Measurements from ENCODE around the gene TSEN2.
A peak's percentile ranks its signal among the peaks of the same experiment; 100 is the strongest.
"Not testable (repeated sequence)": the region's sequence is repeated elsewhere in the genome, so short reads cannot be mapped to it uniquely, and the experiment has no call there.

Gene TSEN2

DNA sequence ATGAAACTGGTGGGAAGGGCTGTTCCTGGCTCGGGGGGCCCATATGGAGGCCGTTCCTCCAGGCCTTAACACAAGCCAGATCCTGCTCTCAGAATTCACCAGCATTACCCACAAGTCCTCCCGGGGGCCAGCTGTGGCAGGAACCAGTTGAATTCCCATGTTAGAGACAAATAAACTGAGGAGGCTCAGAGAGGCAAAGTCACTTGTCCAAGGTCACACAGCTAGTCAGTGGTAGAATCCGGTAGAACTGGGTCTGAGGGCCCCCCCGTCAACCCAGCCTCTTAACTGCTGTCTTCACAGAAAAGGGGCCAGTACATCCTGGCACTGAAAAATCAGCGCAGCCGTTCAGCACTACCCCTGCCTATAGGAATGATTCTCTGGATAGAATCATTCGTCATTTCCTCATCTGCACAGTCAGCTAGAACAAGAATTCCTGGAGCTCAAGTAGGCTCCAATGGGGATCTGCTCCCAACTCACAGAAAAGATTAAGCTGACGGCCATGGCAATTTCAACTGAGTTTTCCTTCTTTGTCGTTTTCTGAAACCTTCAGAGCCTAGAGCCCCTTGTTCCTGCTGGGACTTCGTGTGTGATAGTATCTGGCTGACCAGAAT is 12.2 kb upstream of the TSEN2 start:
- no peak overlapping the region for H3K4me3 ChIP-seq (ENCODE audit: low read depth, low read length)
- DNase-seq (ENCODE audit: low read depth): no peak
- TF ChIP-seq, protein P1, sequence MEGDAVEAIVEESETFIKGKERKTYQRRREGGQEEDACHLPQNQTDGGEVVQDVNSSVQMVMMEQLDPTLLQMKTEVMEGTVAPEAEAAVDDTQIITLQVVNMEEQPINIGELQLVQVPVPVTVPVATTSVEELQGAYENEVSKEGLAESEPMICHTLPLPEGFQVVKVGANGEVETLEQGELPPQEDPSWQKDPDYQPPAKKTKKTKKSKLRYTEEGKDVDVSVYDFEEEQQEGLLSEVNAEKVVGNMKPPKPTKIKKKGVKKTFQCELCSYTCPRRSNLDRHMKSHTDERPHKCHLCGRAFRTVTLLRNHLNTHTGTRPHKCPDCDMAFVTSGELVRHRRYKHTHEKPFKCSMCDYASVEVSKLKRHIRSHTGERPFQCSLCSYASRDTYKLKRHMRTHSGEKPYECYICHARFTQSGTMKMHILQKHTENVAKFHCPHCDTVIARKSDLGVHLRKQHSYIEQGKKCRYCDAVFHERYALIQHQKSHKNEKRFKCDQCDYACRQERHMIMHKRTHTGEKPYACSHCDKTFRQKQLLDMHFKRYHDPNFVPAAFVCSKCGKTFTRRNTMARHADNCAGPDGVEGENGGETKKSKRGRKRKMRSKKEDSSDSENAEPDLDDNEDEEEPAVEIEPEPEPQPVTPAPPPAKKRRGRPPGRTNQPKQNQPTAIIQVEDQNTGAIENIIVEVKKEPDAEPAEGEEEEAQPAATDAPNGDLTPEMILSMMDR (conservative IDR thresholded peaks at IDR 0.05; ENCODE audit: low read depth, low read length): no peak

DNA sequence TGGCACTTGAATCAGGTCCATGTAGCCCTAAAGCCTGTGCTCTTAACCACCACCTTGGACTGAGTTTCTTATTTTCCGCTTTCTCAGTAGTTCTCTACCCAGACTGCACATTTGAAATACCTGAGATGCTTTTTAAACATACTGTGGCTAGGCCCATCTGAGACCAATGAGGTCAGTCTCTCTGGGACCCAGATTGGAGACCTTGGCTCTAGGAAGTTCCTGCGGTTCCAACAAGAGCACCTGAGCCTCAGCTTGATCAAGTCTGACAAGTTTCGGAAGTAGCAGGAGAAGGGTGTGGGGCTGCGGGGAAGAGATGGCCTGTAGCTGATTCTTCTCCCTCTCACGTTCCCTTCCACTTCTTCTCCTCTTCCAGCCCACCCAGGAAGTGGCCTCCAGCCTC is 11.5 kb upstream of the TSEN2 start:
- no peak for DNase-seq (ENCODE audit: low read depth)
- TF ChIP-seq, protein P1 (conservative IDR thresholded peaks at IDR 0.05; ENCODE audit: low read depth, low read length): no peak
- no peak overlapping the region for H3K4me3 ChIP-seq (ENCODE audit: low read depth, low read length)

DNA sequence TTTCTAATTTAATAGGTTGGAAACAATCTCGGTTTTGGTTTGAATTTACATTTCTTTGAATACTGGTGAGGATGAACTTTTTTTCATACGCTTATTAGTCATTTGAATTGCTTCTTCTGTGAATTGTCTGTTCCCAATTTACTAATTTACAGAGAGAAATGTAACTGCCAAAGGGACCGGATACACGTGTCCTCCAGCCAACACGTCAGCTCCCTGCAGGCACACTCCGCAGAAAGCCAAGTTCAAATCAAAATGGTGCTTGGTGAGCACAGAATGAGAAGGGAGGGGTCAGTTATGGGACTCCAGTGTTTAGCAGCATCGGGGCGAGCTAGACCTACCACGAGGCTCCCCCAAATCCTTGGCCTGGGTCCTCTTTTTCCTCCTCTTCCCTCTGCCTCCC is 10.8 kb upstream of the TSEN2 start:
- no peak overlapping the region for H3K4me3 ChIP-seq (ENCODE audit: low read depth, low read length)
- TF ChIP-seq, protein P1 (conservative IDR thresholded peaks at IDR 0.05; ENCODE audit: low read depth, low read length): no peak
- no peak for DNase-seq (ENCODE audit: low read depth)

DNA sequence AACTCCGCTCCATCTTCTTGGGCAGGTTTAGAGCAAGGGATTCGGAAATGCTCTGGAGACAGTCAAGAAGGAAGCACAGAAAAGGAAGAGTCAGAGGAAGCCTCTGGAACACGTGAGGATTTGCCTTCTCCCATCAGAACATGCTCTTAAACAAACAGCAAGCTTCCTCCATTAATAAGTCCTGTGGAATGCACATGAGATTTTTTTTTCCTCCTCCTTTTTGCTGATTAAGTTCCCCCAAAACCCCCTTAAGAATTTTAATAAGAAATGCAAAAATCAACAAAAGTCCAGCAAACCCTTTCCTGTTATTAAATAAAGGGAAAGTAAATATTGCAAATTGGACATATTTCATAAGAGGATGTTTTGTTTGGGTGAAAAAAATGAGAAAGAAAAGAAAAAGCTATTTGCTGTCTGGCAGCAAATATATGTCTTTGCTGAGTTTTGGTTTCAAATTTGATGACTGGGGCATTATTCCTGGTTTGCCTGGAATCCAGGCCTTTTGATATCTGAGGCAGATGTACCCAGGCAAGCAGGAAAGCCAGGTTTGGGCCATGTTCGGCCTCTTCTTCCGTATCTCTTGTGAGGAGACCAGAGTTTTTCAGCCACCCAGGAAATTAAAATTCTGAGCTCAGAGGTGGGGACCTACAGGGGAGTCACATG is 7.9 kb upstream of the TSEN2 start:
- TF ChIP-seq, protein P1 (conservative IDR thresholded peaks at IDR 0.05; ENCODE audit: low read depth, low read length): no peak
- no peak overlapping the region for H3K4me3 ChIP-seq (ENCODE audit: low read depth, low read length)
- peak; percentile 77 for DNase-seq (ENCODE audit: low read depth)

DNA sequence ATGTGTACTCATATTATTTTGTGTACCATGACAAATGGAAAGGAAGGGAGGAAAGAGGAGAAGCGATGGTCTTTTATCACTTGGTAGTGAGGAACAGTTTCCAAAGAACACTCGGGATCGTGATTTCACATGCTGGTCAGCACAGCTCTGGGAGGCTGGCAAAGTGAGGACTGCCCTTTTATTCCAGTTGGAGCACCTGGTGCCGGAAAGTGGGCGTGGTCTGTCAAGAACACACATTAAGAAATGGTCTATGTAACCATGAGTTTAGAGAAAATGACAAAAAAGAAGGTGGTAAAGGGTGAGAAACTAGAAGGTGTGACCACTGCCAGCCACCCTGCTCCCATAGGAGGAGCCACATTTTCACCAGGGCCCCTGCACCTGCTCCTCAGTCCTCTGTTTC is 7.0 kb upstream of the TSEN2 start:
- TF ChIP-seq, protein P1 (conservative IDR thresholded peaks at IDR 0.05; ENCODE audit: low read depth, low read length): no peak
- DNase-seq (ENCODE audit: low read depth): no peak
- no peak overlapping the region for H3K4me3 ChIP-seq (ENCODE audit: low read depth, low read length)

DNA sequence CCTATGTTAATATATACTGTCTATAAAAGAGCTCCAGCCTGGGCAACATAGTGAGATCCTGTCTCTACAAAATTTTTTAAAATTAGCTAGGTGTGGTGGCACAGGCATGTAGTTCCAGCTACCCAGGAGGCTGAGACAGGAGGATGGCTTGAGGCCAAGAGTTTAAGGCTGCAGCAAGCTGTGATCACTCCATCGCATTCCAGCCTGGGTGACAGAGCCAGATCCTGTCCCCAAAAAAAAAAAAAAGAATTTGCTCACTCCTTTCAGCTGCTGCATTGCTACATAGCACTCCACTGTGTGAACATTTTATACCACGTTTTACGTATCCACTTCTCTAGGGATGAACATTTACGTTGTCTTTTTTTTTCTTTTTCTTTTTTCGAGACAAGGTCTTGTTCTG is 6.0 kb upstream of the TSEN2 start:
- DNase-seq (ENCODE audit: low read depth): no peak
- H3K4me3 ChIP-seq (ENCODE audit: low read depth, low read length): no peak overlapping the region
- TF ChIP-seq, protein P1 (conservative IDR thresholded peaks at IDR 0.05; ENCODE audit: low read depth, low read length): no peak

DNA sequence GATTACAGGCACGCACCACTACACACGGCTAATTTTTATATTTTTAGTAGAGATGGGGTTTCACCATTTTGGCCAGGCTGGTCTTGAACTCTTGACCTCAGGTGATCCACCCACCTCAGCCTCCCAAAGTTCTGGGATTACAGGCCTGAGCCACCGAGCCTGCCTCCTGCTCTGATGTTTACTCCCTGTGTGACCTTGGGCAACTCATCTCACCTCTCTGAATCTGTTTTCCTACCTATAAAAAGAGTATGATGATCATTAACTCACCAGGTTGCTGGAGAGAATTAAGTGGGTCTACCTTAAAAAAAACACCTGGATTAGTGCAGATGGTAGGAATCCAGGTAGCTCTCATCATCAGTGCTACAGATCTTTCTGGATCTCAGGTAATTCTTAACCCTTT is 5.1 kb upstream of the TSEN2 start:
- not testable (repeated sequence) for H3K4me3 ChIP-seq (ENCODE audit: low read depth, low read length); DNase-seq (ENCODE audit: low read depth)
